T47D (cell line): Measurements from ENCODE around the gene IDI2.
"Not testable (repeated sequence)": the region's sequence is repeated elsewhere in the genome, so short reads cannot be mapped to it uniquely, and the experiment has no call there.

Experiments
- DNase-seq, 2 experiments: peaks; one replicate each; pipeline versions ENCODE4 v3.0.0 to v3.0.0-alpha.2; 2011 to 2012; ENCODE audit warnings: low read depth in 1 of 2, low spot score in 1 of 2
- JUND ChIP-seq: IDR thresholded peaks from 2 replicates; pipeline ENCODE4 v1.6.1; 2012; ENCODE audit warnings: low read depth
- in situ Hi-C: cut with HindIII; loops from 2 replicates; pipeline ENCODE4 v1.10.0; 2016; ENCODE audit warnings: low sequenced_read_pairs, low pct_unique_long_range_greater_than_20kb

The IDI2 gene

DNA sequence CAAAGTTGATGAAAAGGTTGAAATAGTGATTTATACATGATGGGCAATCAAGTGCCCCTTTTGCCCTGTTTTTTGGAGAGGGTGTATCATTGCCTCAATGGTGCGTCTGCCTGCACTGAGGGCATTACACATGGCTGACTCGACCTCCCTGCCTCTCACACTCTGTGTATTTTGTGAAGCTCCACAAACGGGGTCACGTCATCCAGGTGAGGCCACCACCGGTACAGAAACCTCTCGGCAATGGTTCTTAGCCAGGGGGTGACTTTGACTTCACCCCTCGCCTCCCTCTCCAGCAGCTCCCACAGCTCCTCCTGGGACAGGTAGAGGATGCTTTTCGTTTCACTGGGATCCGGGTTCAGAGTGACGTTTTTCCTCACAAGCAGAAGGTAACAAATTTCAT lies 6.3 kb downstream of the IDI2 start:
- TF ChIP-seq JUND, result no peak
- in situ Hi-C loops, result no loop called here
- DNase-seq, result no peak

- no peak for TF ChIP-seq JUND
- in situ Hi-C loops, result no loop called here
- DNase-seq, result no peak
Measured at GRCh38 chr10:1015688-1016087, 10.0 kb downstream of the IDI2 start.

DNA sequence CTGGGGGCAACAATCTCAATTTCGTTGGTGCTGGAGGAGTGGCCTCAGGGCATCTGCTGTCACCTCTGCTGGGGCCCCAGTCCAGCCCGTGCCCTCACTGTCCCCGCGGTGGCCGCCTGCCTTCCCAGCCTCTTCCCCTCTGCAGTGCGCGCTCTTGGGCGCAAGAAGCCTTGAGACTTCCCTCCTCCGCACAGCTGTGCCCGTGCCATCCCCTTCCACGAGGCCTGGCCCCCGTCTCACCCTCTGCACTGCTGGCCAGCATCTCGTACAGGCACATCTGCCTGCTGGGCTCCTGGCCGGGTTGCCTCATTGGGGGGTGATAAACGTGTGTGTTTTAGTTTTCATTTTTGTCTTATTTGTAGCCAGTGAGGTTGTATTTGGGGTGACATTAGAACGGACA lies 14.0 kb downstream of the IDI2 start:
- no peak for TF ChIP-seq JUND

DNA sequence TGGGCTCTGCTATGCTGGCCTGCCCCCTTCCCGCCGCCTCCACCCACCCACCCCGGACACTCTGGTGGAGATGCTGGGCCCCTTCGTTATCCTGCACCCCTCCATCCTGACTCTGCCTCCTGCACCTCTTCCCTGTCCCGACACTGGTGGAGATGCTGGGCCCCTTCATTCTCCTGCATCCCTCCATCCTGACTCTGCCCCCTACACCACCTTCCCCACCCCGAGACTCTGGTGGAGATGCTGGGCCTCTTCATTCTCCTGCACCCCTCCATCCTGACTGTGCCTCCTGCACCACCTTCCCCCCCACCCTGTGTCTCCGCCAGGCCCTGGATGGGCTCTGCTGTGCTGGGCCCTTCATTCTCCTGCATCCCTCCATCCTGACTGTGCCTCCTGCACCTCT lies 15.0 kb downstream of the IDI2 start:
- DNase-seq, result no peak
- in situ Hi-C loops, result no loop called here

More for the DNA sequence above, 14.0 kb downstream of the IDI2 start:
- DNase-seq, result no peak
- in situ Hi-C loops, result no loop called here

DNA sequence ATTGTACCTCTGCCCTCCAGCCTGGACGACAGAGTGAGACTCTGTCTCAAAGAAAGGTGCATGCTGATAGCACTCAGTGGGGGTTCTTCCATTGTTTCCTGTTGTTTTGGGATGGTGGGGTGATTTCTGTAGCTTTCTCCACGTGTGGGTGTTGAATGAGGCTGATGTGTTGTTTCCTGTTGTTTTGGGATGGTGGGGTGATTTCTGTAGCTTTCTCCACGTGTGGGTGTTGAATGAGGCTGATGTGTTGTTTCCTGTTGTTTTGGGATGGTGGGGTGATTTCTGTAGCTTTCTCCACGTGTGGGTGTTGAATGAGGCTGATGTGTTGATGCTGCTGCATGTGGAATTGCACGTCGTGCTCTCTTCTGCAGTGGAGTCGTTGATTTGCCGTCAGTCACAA lies 15.7 kb downstream of the IDI2 start:
- in situ Hi-C loops, DNase-seq: not testable (repeated sequence)

More for the DNA sequence above, 15.0 kb downstream of the IDI2 start:
- no peak for TF ChIP-seq JUND

- no peak for TF ChIP-seq JUND
- in situ Hi-C loops, result no loop called here
- no peak for DNase-seq
Measured at GRCh38 chr10:1009071-1009494, 16.6 kb downstream of the IDI2 start.

DNA sequence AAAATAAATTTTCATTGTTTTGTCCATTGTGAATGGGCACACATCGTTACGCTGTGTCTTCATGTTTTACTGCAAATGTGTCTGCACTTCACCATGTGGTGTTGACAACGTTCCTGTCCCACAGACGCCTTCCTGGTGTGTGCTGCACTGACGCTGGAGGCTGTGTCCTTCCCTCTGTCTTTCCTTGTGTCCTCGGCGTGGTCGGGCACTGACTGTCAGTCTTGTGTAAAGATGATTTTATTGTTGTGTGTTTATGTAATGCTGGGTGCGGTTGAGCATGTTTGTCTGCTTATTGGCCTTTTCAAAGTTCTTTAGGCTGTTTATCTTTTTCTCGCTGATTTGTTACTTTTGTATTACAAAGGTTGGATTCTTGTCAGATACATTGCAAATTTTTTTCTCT lies 18.1 kb downstream of the IDI2 start:
- in situ Hi-C loops, result no loop called here

GRCh38 chr10:1006573-1006972 lies 19.1 kb downstream of the IDI2 start:
- DNase-seq, result no peak
- no peak for TF ChIP-seq JUND
- in situ Hi-C loops, result no loop called here

More for the DNA sequence above, 18.1 kb downstream of the IDI2 start:
- DNase-seq, result no peak
- no peak for TF ChIP-seq JUND

- DNase-seq, result no peak
- TF ChIP-seq JUND, result no peak
- in situ Hi-C loops, result no loop called here
Measured at GRCh38 chr10:1003884-1004670, 21.6 kb downstream of the IDI2 start.

GRCh38 chr10:1002425-1003006 lies 23.1 kb downstream of the IDI2 start:
- DNase-seq, result no peak
- no peak for TF ChIP-seq JUND
- in situ Hi-C loops, result no loop called here

- no peak for TF ChIP-seq JUND
- in situ Hi-C loops, result no loop called here
- DNase-seq, result no peak
Measured at GRCh38 chr10:997266-998022, 28.2 kb downstream of the IDI2 start.

GRCh38 chr10:996031-996430 lies 29.6 kb downstream of the IDI2 start:
- no peak for DNase-seq
- in situ Hi-C loops, result no loop called here
- TF ChIP-seq JUND, result no peak

DNA sequence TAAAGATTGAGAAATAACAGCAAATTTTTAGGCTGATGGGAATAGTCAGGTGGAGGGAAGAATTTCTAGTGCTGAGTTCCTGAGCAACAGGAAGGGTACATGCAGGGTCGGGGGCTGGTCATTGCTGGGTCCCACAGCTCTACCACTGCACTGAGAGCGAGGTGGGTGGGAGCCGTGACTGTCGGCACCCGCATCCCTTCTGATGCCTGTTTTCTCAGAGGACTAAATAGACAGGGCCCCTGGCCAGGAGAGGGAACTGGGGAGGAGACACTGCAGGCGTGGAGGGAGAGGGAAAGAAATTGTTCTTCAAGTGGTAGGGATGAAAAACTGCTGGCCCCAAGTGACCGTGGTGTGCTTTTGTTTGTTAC lies 30.1 kb downstream of the IDI2 start:
- no peak for TF ChIP-seq JUND
- in situ Hi-C loops, result no loop called here
- DNase-seq, result no peak
